ENCODE data around the gene PLCL1.

The PLCL1 gene

DNA sequence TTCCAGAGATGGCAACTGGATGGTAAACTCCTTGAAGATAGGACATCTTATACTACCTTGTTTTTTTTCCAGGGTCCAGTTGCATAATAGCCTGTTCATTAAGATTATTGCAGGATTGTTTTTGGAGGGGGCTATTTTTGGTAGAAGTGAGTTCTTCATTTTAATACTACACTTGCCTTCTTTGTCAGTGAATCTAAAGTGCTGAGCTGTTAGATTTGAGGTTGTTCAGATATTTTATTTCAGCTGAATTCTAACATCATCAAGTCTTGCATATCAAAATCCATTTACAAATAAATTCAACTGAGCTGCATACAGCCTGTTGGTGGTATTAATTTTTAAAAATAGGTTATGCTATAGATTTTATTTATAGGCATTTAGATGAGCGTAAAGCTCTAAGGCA lies 72.1 kb downstream of the PLCL1 start:
- no peaks in the 10 kb centered on the region for H3K9me3 Mint-ChIP-seq
- no peak overlapping the region for H3K27ac Mint-ChIP-seq
- DNase-seq: no peak
- peaks cover 45% of the 10 kb centered on the region for H3K4me1 Mint-ChIP-seq (ENCODE audit: low read depth)
- H3K4me3 Mint-ChIP-seq: no peak overlapping the region
- no peaks in the 10 kb centered on the region for H3K36me3 Mint-ChIP-seq (ENCODE audit: low read depth)
- H3K27me3 Mint-ChIP-seq: no peaks in the 10 kb centered on the region

- DNase-seq: no peak
- H3K9me3 Mint-ChIP-seq: no peaks in the 10 kb centered on the region
- H3K4me1 Mint-ChIP-seq (ENCODE audit: low read depth): peaks cover 40% of the 10 kb centered on the region
- H3K27ac Mint-ChIP-seq: no peak overlapping the region
- no peaks in the 10 kb centered on the region for H3K27me3 Mint-ChIP-seq
- no peaks in the 10 kb centered on the region for H3K36me3 Mint-ChIP-seq (ENCODE audit: low read depth)
- H3K4me3 Mint-ChIP-seq: no peak overlapping the region
Measured at GRCh38 chr2:197877038-197877437, 72.6 kb downstream of the PLCL1 start.

DNA sequence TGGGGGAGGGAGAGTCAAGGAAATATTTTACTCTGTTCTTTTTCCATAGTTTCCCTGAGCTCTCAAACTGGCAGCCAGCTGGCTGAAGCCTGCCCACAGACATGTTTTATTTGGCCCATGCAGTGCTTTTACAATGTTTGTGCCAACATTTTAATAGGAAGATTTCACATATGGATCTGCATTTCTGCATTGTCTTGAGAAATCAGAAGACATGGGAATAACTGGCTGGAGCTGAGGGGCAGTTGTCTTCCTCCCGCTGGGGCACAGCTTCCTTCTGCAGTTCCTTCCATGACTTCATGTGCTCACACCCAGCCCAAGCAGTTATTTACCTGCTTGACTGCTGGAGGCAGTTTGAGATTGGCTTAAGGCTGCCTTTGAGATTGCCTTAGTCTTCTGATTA lies 74.4 kb downstream of the PLCL1 start:
- Mint-ChIP-seq H3K4me3 (no peak overlapping the region), H3K9me3 (no peaks in the 10 kb centered on the region), H3K4me1 (ENCODE audit: low read depth) (peaks cover 33% of the 10 kb centered on the region), H3K27ac (no peak overlapping the region), H3K36me3 (ENCODE audit: low read depth) (no peaks in the 10 kb centered on the region), H3K27me3 (no peaks in the 10 kb centered on the region)
- no peak for DNase-seq

- no peaks in the 10 kb centered on the region for H3K9me3 Mint-ChIP-seq
- H3K4me1 Mint-ChIP-seq (ENCODE audit: low read depth): peaks cover 33% of the 10 kb centered on the region
- H3K27me3 Mint-ChIP-seq: no peaks in the 10 kb centered on the region
- H3K27ac Mint-ChIP-seq: no peak overlapping the region
- no peak for DNase-seq
- H3K4me3 Mint-ChIP-seq: no peak overlapping the region
- H3K36me3 Mint-ChIP-seq (ENCODE audit: low read depth): no peaks in the 10 kb centered on the region
Measured at GRCh38 chr2:197879812-197880408, 75.5 kb downstream of the PLCL1 start.

DNA sequence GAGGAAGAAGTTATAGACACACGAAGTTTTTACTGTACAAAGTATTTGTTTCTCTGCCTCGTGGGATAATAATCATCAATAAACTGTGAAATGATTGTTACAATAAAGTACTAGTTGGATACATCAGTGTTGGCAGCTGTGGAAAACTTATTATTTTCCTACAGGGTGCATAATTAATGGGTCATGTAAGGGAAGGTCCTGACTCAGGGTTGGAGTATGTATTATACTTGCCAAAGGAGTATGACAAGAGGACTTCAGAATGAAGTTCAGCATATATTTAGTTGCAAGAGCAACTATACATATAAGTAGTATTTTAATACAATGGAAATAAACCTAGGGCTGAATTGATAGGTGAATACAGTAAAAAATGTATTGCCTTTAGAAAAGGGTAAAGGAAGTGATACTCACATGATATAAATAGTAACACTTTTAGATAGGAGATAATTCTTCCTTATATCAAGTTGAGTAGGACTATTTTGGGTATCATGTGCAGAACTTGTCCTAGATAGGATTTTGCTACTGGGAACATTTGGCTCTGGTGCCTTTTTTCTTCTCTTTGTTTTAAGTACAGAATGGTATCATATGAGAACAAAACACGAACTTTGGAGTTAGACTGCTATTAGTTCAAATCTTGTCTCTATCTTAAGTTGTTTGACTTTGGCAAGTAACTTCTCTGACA lies 79.1 kb downstream of the PLCL1 start:
- Mint-ChIP-seq H3K27ac (no peak overlapping the region), H3K36me3 (ENCODE audit: low read depth) (peaks cover 4% of the 10 kb centered on the region), H3K9me3 (no peaks in the 10 kb centered on the region), H3K27me3 (no peaks in the 10 kb centered on the region), H3K4me3 (no peak overlapping the region), H3K4me1 (ENCODE audit: low read depth) (peaks cover 29% of the 10 kb centered on the region)
- no peak for DNase-seq

GRCh38 chr2:197884252-197884651 lies 79.9 kb downstream of the PLCL1 start:
- H3K4me1 Mint-ChIP-seq (ENCODE audit: low read depth): peaks cover 25% of the 10 kb centered on the region
- no peaks in the 10 kb centered on the region for H3K9me3 Mint-ChIP-seq
- H3K36me3 Mint-ChIP-seq (ENCODE audit: low read depth): peaks cover 4% of the 10 kb centered on the region
- no peak for DNase-seq
- H3K27me3 Mint-ChIP-seq: no peaks in the 10 kb centered on the region
- no peak overlapping the region for H3K27ac Mint-ChIP-seq
- no peak overlapping the region for H3K4me3 Mint-ChIP-seq

DNA sequence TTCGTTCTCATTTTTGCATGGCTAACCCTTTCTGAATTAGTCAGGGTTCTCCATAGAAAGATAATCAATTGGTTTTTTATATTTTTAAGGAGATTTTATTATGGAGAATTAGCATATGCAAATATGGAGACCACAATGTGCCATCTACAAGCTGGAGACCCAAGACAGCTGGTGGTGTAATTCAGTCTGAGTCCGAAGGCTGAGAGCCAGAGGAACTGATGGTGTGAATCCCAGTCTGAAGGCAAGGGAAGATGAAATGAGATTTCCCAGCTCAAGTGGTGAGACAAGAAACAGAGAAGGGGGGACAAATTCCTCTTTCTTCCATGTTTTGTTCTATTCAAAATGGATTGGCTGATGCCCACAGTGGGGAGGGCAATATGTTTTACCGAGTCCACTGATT lies 80.7 kb downstream of the PLCL1 start:
- peaks cover 31% of the 10 kb centered on the region for H3K4me1 Mint-ChIP-seq (ENCODE audit: low read depth)
- H3K27ac Mint-ChIP-seq: no peak overlapping the region
- H3K27me3 Mint-ChIP-seq: no peaks in the 10 kb centered on the region

DNA sequence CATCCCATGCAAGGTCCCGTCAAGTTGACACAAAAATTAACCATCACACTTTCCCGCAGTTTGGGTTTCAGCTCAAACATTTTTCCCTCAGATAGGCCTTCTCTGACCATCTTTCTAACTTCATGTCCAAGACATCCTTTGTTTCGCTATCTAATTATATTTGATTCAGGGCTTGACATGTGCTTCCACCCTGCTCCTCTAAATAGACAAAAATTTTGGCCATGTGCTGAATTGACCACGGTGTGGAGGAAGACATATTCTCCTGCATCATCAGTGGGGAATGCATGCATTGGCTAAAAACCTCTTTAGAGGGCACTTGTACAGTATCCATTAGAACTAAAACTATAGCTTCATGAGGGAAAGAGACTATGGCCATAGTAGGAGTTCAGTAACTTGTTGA lies 81.2 kb downstream of the PLCL1 start:
- peaks cover 33% of the 10 kb centered on the region for H3K4me1 Mint-ChIP-seq (ENCODE audit: low read depth)
- no peaks in the 10 kb centered on the region for H3K27me3 Mint-ChIP-seq
- H3K4me3 Mint-ChIP-seq: no peak overlapping the region
- DNase-seq: no peak
- H3K9me3 Mint-ChIP-seq: no peaks in the 10 kb centered on the region
- H3K36me3 Mint-ChIP-seq (ENCODE audit: low read depth): peaks cover 4% of the 10 kb centered on the region
- no peak overlapping the region for H3K27ac Mint-ChIP-seq

More for the DNA sequence above, 80.7 kb downstream of the PLCL1 start:
- H3K36me3 Mint-ChIP-seq (ENCODE audit: low read depth): peaks cover 4% of the 10 kb centered on the region
- no peaks in the 10 kb centered on the region for H3K9me3 Mint-ChIP-seq
- DNase-seq: no peak
- no peak overlapping the region for H3K4me3 Mint-ChIP-seq

GRCh38 chr2:197888321-197888720 lies 83.9 kb downstream of the PLCL1 start:
- Mint-ChIP-seq H3K36me3 (ENCODE audit: low read depth) (peaks cover 4% of the 10 kb centered on the region), H3K4me3 (no peak overlapping the region), H3K27ac (peak overlapping the region; percentile 42), H3K27me3 (no peaks in the 10 kb centered on the region), H3K4me1 (ENCODE audit: low read depth) (peaks cover 54% of the 10 kb centered on the region), H3K9me3 (no peaks in the 10 kb centered on the region)
- DNase-seq: no peak

DNA sequence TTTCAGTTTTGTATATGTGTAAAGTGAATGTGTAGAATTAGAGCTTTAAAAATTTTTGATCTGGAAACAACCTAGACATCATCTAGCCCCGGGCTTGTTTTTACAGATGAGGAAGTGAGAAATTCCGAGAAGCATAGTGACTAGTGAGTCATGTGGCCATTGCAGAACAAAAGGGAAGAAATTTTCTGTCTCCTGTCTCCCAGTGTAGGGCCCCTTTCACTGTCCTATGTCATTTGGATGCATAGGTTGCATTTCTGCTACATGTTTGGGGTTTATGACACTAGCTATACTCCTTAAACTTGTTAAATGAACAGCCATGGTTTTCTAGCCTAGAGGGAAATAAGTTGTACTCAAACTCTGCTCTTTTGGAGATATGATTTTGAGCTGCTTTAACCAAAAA lies 84.6 kb downstream of the PLCL1 start:
- Mint-ChIP-seq H3K9me3 (no peaks in the 10 kb centered on the region), H3K36me3 (ENCODE audit: low read depth) (peaks cover 4% of the 10 kb centered on the region), H3K27ac (peak overlapping the region; percentile 87), H3K27me3 (no peaks in the 10 kb centered on the region), H3K4me1 (ENCODE audit: low read depth) (peaks cover 58% of the 10 kb centered on the region), H3K4me3 (peak overlapping the region; percentile 55)
- DNase-seq: no peak

DNA sequence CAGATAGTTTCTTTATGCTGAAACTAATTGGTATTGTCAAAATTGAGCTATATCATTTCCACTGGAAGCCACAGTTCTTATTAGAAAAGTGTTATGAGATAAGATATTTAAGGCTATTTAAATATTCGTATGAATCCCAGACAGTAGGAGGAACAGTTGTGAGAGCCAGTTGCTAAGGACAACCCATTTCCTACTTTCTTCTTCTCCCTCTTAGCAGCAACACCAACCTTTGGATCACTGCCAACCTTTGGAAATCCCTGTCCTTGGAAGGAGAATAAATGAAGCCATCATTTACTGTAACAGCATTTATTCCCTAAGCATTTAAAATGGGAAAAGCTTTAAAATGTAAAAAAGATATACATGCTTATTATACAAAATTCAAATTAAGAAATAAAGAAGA lies 85.8 kb downstream of the PLCL1 start:
- H3K9me3 Mint-ChIP-seq: no peaks in the 10 kb centered on the region
- H3K36me3 Mint-ChIP-seq (ENCODE audit: low read depth): peaks cover 4% of the 10 kb centered on the region
- DNase-seq: no peak
- H3K4me3 Mint-ChIP-seq: no peak overlapping the region
- H3K27me3 Mint-ChIP-seq: no peaks in the 10 kb centered on the region
- no peak overlapping the region for H3K27ac Mint-ChIP-seq
- peaks cover 69% of the 10 kb centered on the region for H3K4me1 Mint-ChIP-seq (ENCODE audit: low read depth)

DNA sequence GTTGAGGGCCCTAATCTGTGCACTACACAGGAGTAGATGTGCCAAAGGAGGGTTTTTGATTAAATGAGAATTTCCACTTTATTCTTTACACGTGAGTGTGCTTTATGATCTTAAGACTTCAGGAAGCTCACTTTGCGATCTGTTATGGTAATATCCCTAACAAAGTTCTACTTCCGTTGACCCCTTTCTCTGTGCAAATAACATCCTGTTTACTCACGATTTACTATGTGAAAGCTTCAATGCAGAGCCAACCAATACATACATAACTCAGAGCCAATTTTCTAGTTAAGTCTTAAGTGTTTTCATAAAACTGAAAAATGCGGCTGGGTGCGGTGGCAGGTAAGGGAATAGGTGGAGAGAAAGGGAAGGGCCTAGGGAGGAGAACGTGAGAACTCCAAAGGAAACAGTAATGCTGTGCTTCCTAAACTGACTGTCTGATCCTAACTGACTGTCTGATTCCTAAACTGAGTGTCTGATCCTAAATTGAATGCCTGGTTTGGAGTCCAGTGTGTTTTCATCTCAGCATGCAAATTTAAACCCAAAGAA lies 87.6 kb downstream of the PLCL1 start:
- Mint-ChIP-seq H3K4me1 (ENCODE audit: low read depth) (peaks cover 68% of the 10 kb centered on the region), H3K27ac (peak overlapping the region; percentile 61), H3K9me3 (no peaks in the 10 kb centered on the region), H3K27me3 (no peaks in the 10 kb centered on the region), H3K36me3 (ENCODE audit: low read depth) (no peaks in the 10 kb centered on the region), H3K4me3 (peak overlapping the region; percentile 48)
- no peak for DNase-seq

- Mint-ChIP-seq H3K27ac (peak overlapping the region; percentile 82), H3K27me3 (no peaks in the 10 kb centered on the region), H3K36me3 (ENCODE audit: low read depth) (no peaks in the 10 kb centered on the region), H3K4me3 (peak overlapping the region; percentile 61), H3K4me1 (ENCODE audit: low read depth) (peaks cover 65% of the 10 kb centered on the region), H3K9me3 (no peaks in the 10 kb centered on the region)
- no peak for DNase-seq
Measured at GRCh38 chr2:197893403-197894177, 89.2 kb downstream of the PLCL1 start.

DNA sequence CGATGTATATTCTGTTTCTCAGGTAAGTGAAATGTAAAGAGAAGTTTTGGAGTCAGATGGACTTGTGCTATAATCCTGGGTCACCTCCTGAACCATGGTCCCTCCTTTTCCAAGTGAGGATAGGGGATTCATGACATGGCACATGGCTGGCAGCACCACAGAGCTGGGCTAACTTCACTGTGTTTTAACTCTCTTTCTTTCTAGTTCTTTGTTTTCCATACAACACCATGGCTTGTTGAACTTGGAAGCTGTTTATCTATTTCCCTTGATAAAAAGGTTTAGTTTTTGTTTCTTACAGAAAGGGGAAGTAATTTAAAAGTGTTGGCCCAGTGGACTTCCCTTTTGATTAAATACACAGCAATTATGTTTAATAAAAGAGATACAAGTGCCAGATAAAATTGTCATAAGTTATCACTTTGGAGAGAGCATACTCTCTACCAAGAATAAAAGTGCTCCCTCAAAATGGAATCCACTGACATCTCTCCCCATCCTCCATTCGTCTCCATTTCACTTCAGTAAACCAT lies 90.4 kb downstream of the PLCL1 start:
- DNase-seq: no peak
- Mint-ChIP-seq H3K4me3 (no peak overlapping the region), H3K27me3 (no peaks in the 10 kb centered on the region), H3K9me3 (no peaks in the 10 kb centered on the region), H3K36me3 (ENCODE audit: low read depth) (peaks cover under 1% of the 10 kb centered on the region), H3K4me1 (ENCODE audit: low read depth) (peaks cover 57% of the 10 kb centered on the region), H3K27ac (no peak overlapping the region)

All from activated T-cell treated with anti-CD3 and anti-CD28 coated beads, Interleukin-2, amount 50 U/mL, for 24 hours (primary cell).